KOPT-K1 (cell line): ENCODE data around the gene ZCCHC14.
"Not testable (repeated sequence)": the region's sequence is repeated elsewhere in the genome, so short reads cannot be mapped to it uniquely, and the experiment has no call there.

Experiments used
- H3K27ac ChIP-seq: fragments of 200-600 bp; sonication (generic); 2 replicates; pipeline ENCODE4 v1.5.1; 2016; ENCODE audit warnings: antibody characterized with exemption, mild to moderate bottlenecking, low read depth, low read length; ENCODE audit not compliant: poor library complexity, severe bottlenecking
- H3K36me3 ChIP-seq: fragments of 200-600 bp; sonication (generic); 2 replicates; pipeline ENCODE4 v1.5.1; 2017; ENCODE audit warnings: antibody characterized with exemption, mild to moderate bottlenecking, low read length, moderate library complexity; ENCODE audit not compliant: insufficient read depth
- H3K9me3 ChIP-seq: fragments of 200-600 bp; sonication (generic); 2 replicates; pipeline ENCODE4 v1.5.1; 2017; ENCODE audit warnings: antibody characterized with exemption, low read length, mild to moderate bottlenecking; ENCODE audit not compliant: insufficient read depth, poor library complexity, severe bottlenecking

The ZCCHC14 gene

GRCh38 chr16:87379312-87379752, 113.5 kb downstream of the ZCCHC14 start:
- H3K27ac ChIP-seq, H3K9me3 ChIP-seq: not testable (repeated sequence)

GRCh38 chr16:87376660-87377059, 116.2 kb downstream of the ZCCHC14 start:
- no peak overlapping the region for H3K27ac ChIP-seq
- H3K9me3 ChIP-seq: no peaks in the 10 kb centered on the region
- H3K36me3 ChIP-seq: peaks cover 38% of the 10 kb centered on the region; the same call in 1 of the 2 replicates

More at GRCh38 chr16:87379312-87379752, 113.5 kb downstream of the ZCCHC14 start:
- peaks cover 28% of the 10 kb centered on the region; the same call in 1 of the 2 replicates for H3K36me3 ChIP-seq

GRCh38 chr16:87375426-87376135, 117.2 kb downstream of the ZCCHC14 start:
- H3K27ac ChIP-seq: no peak overlapping the region
- H3K9me3 ChIP-seq: no peaks in the 10 kb centered on the region
- H3K36me3 ChIP-seq: peaks cover 34% of the 10 kb centered on the region; the same call in 1 of the 2 replicates

- Histone ChIP-seq H3K36me3 (peaks cover 32% of the 10 kb centered on the region; the same call in 1 of the 2 replicates), H3K9me3 (no peaks in the 10 kb centered on the region)
Observed at GRCh38 chr16:87374313-87374712, 118.5 kb downstream of the ZCCHC14 start.

GRCh38 chr16:87372305-87372704, 120.5 kb downstream of the ZCCHC14 start:
- Histone ChIP-seq H3K36me3 (peaks cover 20% of the 10 kb centered on the region; the same call in 1 of the 2 replicates), H3K9me3 (no peaks in the 10 kb centered on the region), H3K27ac (no peak overlapping the region)

More at GRCh38 chr16:87374313-87374712, 118.5 kb downstream of the ZCCHC14 start:
- H3K27ac ChIP-seq: no peak overlapping the region

GRCh38 chr16:87371261-87371866, 121.5 kb downstream of the ZCCHC14 start:
- Histone ChIP-seq H3K9me3 (no peaks in the 10 kb centered on the region), H3K27ac (no peak overlapping the region), H3K36me3 (peaks cover 17% of the 10 kb centered on the region; the same call in 1 of the 2 replicates)

GRCh38 chr16:87369796-87370719, 122.8 kb downstream of the ZCCHC14 start:
- H3K36me3 ChIP-seq: peaks cover 17% of the 10 kb centered on the region; the same call in 1 of the 2 replicates
- H3K27ac ChIP-seq: no peak overlapping the region

GRCh38 chr16:87369117-87369765, 123.6 kb downstream of the ZCCHC14 start:
- Histone ChIP-seq H3K9me3 (no peaks in the 10 kb centered on the region), H3K36me3 (peaks cover 14% of the 10 kb centered on the region; the same call in 1 of the 2 replicates), H3K27ac (no peak overlapping the region)

More at GRCh38 chr16:87369796-87370719, 122.8 kb downstream of the ZCCHC14 start:
- H3K9me3 ChIP-seq: no peaks in the 10 kb centered on the region

- no peak overlapping the region for H3K27ac ChIP-seq
- no peaks in the 10 kb centered on the region for H3K9me3 ChIP-seq
- H3K36me3 ChIP-seq: peaks cover 12% of the 10 kb centered on the region
Observed at GRCh38 chr16:87368029-87368770, 124.6 kb downstream of the ZCCHC14 start.

GRCh38 chr16:87367529-87367928, 125.3 kb downstream of the ZCCHC14 start:
- peaks cover 16% of the 10 kb centered on the region for H3K36me3 ChIP-seq
- no peak overlapping the region for H3K27ac ChIP-seq
- no peaks in the 10 kb centered on the region for H3K9me3 ChIP-seq

- peaks cover 22% of the 10 kb centered on the region for H3K36me3 ChIP-seq
- no peak overlapping the region for H3K27ac ChIP-seq
Observed at GRCh38 chr16:87366930-87367329, 125.9 kb downstream of the ZCCHC14 start.

GRCh38 chr16:87366288-87366687, 126.5 kb downstream of the ZCCHC14 start:
- H3K27ac ChIP-seq: no peak overlapping the region
- peaks cover 29% of the 10 kb centered on the region for H3K36me3 ChIP-seq
- H3K9me3 ChIP-seq: no peaks in the 10 kb centered on the region

More at GRCh38 chr16:87366930-87367329, 125.9 kb downstream of the ZCCHC14 start:
- no peaks in the 10 kb centered on the region for H3K9me3 ChIP-seq

GRCh38 chr16:87365021-87365713, 127.7 kb downstream of the ZCCHC14 start:
- Histone ChIP-seq H3K36me3 (peaks cover 40% of the 10 kb centered on the region), H3K27ac (no peak overlapping the region), H3K9me3 (no peaks in the 10 kb centered on the region)
